GM18867 (cell line): Measurements from ENCODE around the gene INSYN2B.

Experiments used
- ATAC-seq: cut with Tn5 transposase; IDR thresholded peaks from one replicate; pipeline ENCODE4 v1.9.1; 2021; ENCODE audit warnings: mild to moderate bottlenecking, moderate library complexity; ENCODE audit not compliant: unreplicated experiment

The INSYN2B gene

GRCh38 chr5:169980418-169981053, at the start of gene INSYN2B:
INSYN2B (minus strand) TSS chr5:169980495; CDS start chr5:169883898, 96,597 bp downstream.
- ATAC-seq, result no peak

- ATAC-seq, result no peak
These were observed 47.8 kb upstream of the INSYN2B start for GRCh38 chr5:170028124-170028523.

GRCh38 chr5:170025853-170026252, 45.6 kb upstream of the INSYN2B start:
- ATAC-seq, result no peak

- no peak for ATAC-seq
These were observed 41.2 kb upstream of the INSYN2B start for GRCh38 chr5:170021506-170021905.

- no peak for ATAC-seq
These were observed 40.1 kb upstream of the INSYN2B start for GRCh38 chr5:170020423-170020822.

GRCh38 chr5:170012622-170013021, 32.3 kb upstream of the INSYN2B start:
- no peak for ATAC-seq

GRCh38 chr5:170011751-170012150, 31.5 kb upstream of the INSYN2B start:
- ATAC-seq, result no peak

- no peak for ATAC-seq
These were observed 30.3 kb upstream of the INSYN2B start for GRCh38 chr5:170010595-170010994.

- no peak for ATAC-seq
These were observed 28.1 kb upstream of the INSYN2B start for GRCh38 chr5:170008376-170008775.

GRCh38 chr5:170006021-170006420, 25.7 kb upstream of the INSYN2B start:
- no peak for ATAC-seq

- ATAC-seq, result no peak
These were observed 19.9 kb upstream of the INSYN2B start for GRCh38 chr5:170000155-170000554.

GRCh38 chr5:169999621-170000020, 19.3 kb upstream of the INSYN2B start:
- ATAC-seq, result no peak

- ATAC-seq, result no peak
These were observed 17.5 kb upstream of the INSYN2B start for GRCh38 chr5:169997798-169998197.

GRCh38 chr5:169993485-169993790, 13.1 kb upstream of the INSYN2B start:
- ATAC-seq, result no peak

- ATAC-seq, result no peak
These were observed 12.6 kb upstream of the INSYN2B start for GRCh38 chr5:169992789-169993484.

- no peak for ATAC-seq
These were observed 11.0 kb upstream of the INSYN2B start for GRCh38 chr5:169991115-169991869.

GRCh38 chr5:169989365-169989764, 9.1 kb upstream of the INSYN2B start:
- no peak for ATAC-seq

GRCh38 chr5:169988947-169989346, 8.7 kb upstream of the INSYN2B start:
- no peak for ATAC-seq

- ATAC-seq, result no peak
These were observed 7.9 kb upstream of the INSYN2B start for GRCh38 chr5:169988206-169988605.

- no peak for ATAC-seq
These were observed 424 bp downstream of the INSYN2B start for GRCh38 chr5:169979871-169980270.

GRCh38 chr5:169978714-169979113, 1.6 kb downstream of the INSYN2B start:
- ATAC-seq, result no peak

GRCh38 chr5:169974121-169974770, 6.0 kb downstream of the INSYN2B start:
- ATAC-seq, result no peak
